ENCODE data around the gene RAB7B. TPM values are rescaled to one million over a fixed set of nuclear protein-coding genes. Genes with fewer than 3 reads are reported as not detected.

Gene RAB7B
- total and polyA plus RNA-seq, 9 of the 15 experiments (the other 6 are each of a cell fraction or from before 2014, with no cell fraction given), result 0.03 to 0.29 (median 0.07) TPM; not detected in 4

DNA sequence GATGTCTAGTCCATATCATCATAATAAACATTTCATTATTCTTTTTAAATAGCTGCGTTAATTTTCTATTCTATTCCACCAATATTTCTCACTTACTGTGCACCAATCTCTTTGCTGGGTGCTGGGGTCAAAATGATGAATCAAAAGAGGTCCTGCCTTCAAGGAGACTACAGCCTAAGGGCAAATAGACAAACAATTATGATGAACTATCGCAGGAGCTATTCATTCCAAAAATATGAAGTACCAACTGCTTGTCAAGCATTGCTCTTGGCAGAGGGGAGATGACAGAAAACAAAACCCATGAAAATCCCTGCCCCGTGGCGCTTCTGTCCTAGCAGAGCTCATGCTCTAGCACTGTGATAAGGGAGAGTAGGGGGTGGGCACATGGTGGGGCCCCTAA is 31.1 kb downstream of the RAB7B start:
- TF ChIP-seq NR2C1 (IDR thresholded peaks at IDR 0.05) (no peak), NR2C1 (tag; IDR thresholded peaks at IDR 0.05) (no peak), FUS (optimal IDR thresholded peaks at IDR 0.05; ENCODE audit: low read depth, low read length) (no peak), ZFP1 (CRISPR knock-in tag; IDR thresholded peaks at IDR 0.05) (no peak), NFYB (IDR thresholded peaks at IDR 0.05; ENCODE audit: extremely low read depth, insufficient read length) (no peak), DDX20 (tag; IDR thresholded peaks at IDR 0.05; ENCODE audit: low read depth) (no peak), CCAR2 (IDR thresholded peaks at IDR 0.05; ENCODE audit: low read depth, low read length) (no peak), ZMIZ1 (IDR thresholded peaks at IDR 0.05; ENCODE audit: low read depth in 2 of 2, low read length in 2 of 2) (no peak), HDAC6 (IDR thresholded peaks at IDR 0.05; ENCODE audit: low read depth, low read length) (no peak), ZNF695 (CRISPR knock-in tag; IDR thresholded peaks at IDR 0.05) (no peak), ZBTB1 (CRISPR knock-in tag; IDR thresholded peaks at IDR 0.05; ENCODE audit: borderline replicate concordance, low read depth) (no peak)
- no TSS peak for BruUV-seq (replicated peaks)

More for the DNA sequence above, 31.1 kb downstream of the RAB7B start:
- H3K9me3 ChIP-seq (replicated peaks; ENCODE audit: control insufficient read depth, insufficient read depth, low read depth, low read length), result no peaks in the 10 kb centered on the region; the same call in 1 of the 2 replicates
- peak; percentile 19; the same call in 1 of the 3 replicates for ATAC-seq
- ChIA-PET POLR2A (interaction anchor here (0.7 to 1.7 kb wide), 2 partner anchors 14 to 20 kb away, joined by 3 to 5 read pairs; no protein-coding TSS in a partner anchor), CTCF (ENCODE audit: low intra/inter-chr PET ratio) (no interaction called here)
- peaks cover 11 to 34% of the 10 kb centered on the region in 2 experiments; a peak in 4 of 5 replicates for H3K27me3 ChIP-seq (ENCODE audit: control insufficient read depth in 2 of 2, insufficient read depth in 2 of 2, low read length in 2 of 2)
- no peaks in the 10 kb centered on the region for H3K36me3 ChIP-seq (ENCODE audit: control insufficient read depth, insufficient read depth, low read length)
- peaks cover 0 to 4% of the 10 kb centered on the region in 2 experiments; a peak in 1 of 5 replicates for H3K4me1 ChIP-seq (replicated peaks in 1 of 2; ENCODE audit: control insufficient read depth in 2 of 2, insufficient read depth in 2 of 2, low read length in 2 of 2)
- no peak overlapping the region for H3K27ac ChIP-seq (ENCODE audit: extremely low read depth, low read depth, low read length)
- 0% methylated on average over 4 of the region's 4 CpGs for WGBS (ENCODE audit: insufficient coverage, low coverage, missing lambda C conversion rate)
- H3K9me1 ChIP-seq (ENCODE audit: control insufficient read depth, insufficient read depth, low read length), result no peaks in the 10 kb centered on the region
- 0 out of 2 replicates have a peak, but pooled peaks cover 2% of the 10 kb centered on the region for H4K20me1 ChIP-seq (replicated peaks; ENCODE audit: control insufficient read depth, insufficient read depth, low read length)
- no peak overlapping the region for H3K9ac ChIP-seq (ENCODE audit: insufficient read depth in 1 of 2, low read depth in 2 of 2, low read length in 2 of 2)
- in situ Hi-C loops (cut with MboI), result no loop called here
- intact Hi-C loops (cut with micrococcal nuclease), result no loop called here
- H3K4me2 ChIP-seq (ENCODE audit: insufficient read depth, low read length), result no peak overlapping the region
- DNase-seq (ENCODE audit: extremely low read depth in 1 of 4, low spot score in 3 of 4), result no peak
- H3K79me2 ChIP-seq (ENCODE audit: control insufficient read depth, insufficient read depth, low read length), result no peaks in the 10 kb centered on the region
- H3K4me3 ChIP-seq, result no peak overlapping the region
- no peak for FAIRE-seq
- no peak overlapping the region for H2AFZ ChIP-seq (ENCODE audit: low read depth, low read length)
